OCI-LY3 (cell line): ENCODE data around the gene CCDC127.

Experiments used
- H2AFZ ChIP-seq: fragments of 200-600, 300-600 bp; shearing (Covaris generic); 2 replicates; pipeline ENCODE4 v1.6.0; 2014; ENCODE audit warnings: antibody characterized with exemption, low read depth, low read length
- H3K27ac ChIP-seq: fragments of 200-600, 300-600 bp; sonication (generic); 2 replicates; pipeline ENCODE4 v1.5.1; 2014; ENCODE audit warnings: mild to moderate bottlenecking, low read length, moderate library complexity, mixed read lengths
- H3K27me3 ChIP-seq: fragments of 200-600, 300-600 bp; sonication (generic); 2 replicates; pipeline ENCODE4 v1.6.1; 2014; ENCODE audit warnings: low read depth, low read length, mixed read lengths
- H3K36me3 ChIP-seq: fragments of 200-600, 300-600 bp; sonication (generic); replicated peaks from 2 replicates; pipeline ENCODE3; 2014; ENCODE audit warnings: low read depth, low read length, mixed read lengths
- H3K4me1 ChIP-seq: fragments of 300-600, 200-600 bp; sonication (generic); 2 replicates; pipeline ENCODE4 v1.6.1; 2014; ENCODE audit warnings: low read length, mixed read lengths
- H3K4me2 ChIP-seq: fragments of 200-600, 300-600 bp; sonication (generic); 2 replicates; pipeline ENCODE4 v1.6.1; 2014; ENCODE audit warnings: low read length, mixed read lengths
- H3K4me3 ChIP-seq: fragments of 300-600, 200-600 bp; sonication (generic); 2 replicates; pipeline ENCODE4 v1.5.1; 2014; ENCODE audit warnings: antibody characterized with exemption, mild to moderate bottlenecking, low read length, moderate library complexity
- H3K79me2 ChIP-seq: fragments of 300-600, 200-600 bp; shearing (Covaris generic); 2 replicates; pipeline ENCODE4 v1.6.1; 2014; ENCODE audit warnings: mild to moderate bottlenecking, low read length, mixed read lengths
- H3K9ac ChIP-seq: fragments of 300-600, 200-600 bp; shearing (Covaris generic); 2 replicates; pipeline ENCODE4 v1.6.0; 2014; ENCODE audit warnings: mild to moderate bottlenecking, low read length, moderate library complexity
- H3K9me3 ChIP-seq: fragments of 200-600, 300-600 bp; shearing (Covaris generic); 2 replicates; pipeline ENCODE4 v1.6.1; 2014; ENCODE audit warnings: low read length, mixed read lengths; ENCODE audit not compliant: insufficient read depth
- H4K20me1 ChIP-seq: fragments of 200-600, 300-600 bp; sonication (generic); 2 replicates; pipeline ENCODE4 v1.6.1; 2016; ENCODE audit warnings: low read length, mixed read lengths; ENCODE audit not compliant: insufficient read depth
- EZH2phosphoT487 ChIP-seq: fragments of 200-600 bp; shearing (Covaris generic); IDR thresholded peaks from 2 replicates; pipeline ENCODE4 v1.6.1; 2018; ENCODE audit warnings: antibody characterized with exemption, mixed run types, low read depth
- TF ChIP-seq, protein P1 (sequence below): fragments of 200-600, 300-600 bp; sonication (generic); IDR thresholded peaks from 2 replicates; pipeline ENCODE4 v1.5.1; 2014; ENCODE audit warnings: antibody characterized with exemption, low read length, low read depth

Gene CCDC127

GRCh38 chr5:179401-179800 is 38.6 kb downstream of the CCDC127 start:
- no peaks in the 10 kb centered on the region for H4K20me1 ChIP-seq
- TF ChIP-seq, protein P1, sequence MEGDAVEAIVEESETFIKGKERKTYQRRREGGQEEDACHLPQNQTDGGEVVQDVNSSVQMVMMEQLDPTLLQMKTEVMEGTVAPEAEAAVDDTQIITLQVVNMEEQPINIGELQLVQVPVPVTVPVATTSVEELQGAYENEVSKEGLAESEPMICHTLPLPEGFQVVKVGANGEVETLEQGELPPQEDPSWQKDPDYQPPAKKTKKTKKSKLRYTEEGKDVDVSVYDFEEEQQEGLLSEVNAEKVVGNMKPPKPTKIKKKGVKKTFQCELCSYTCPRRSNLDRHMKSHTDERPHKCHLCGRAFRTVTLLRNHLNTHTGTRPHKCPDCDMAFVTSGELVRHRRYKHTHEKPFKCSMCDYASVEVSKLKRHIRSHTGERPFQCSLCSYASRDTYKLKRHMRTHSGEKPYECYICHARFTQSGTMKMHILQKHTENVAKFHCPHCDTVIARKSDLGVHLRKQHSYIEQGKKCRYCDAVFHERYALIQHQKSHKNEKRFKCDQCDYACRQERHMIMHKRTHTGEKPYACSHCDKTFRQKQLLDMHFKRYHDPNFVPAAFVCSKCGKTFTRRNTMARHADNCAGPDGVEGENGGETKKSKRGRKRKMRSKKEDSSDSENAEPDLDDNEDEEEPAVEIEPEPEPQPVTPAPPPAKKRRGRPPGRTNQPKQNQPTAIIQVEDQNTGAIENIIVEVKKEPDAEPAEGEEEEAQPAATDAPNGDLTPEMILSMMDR: no peak
- TF ChIP-seq EZH2phosphoT487: no peak
- H3K36me3 ChIP-seq: no peaks in the 10 kb centered on the region
- no peaks in the 10 kb centered on the region for H3K4me1 ChIP-seq
- no peak overlapping the region for H3K9ac ChIP-seq
- H3K27me3 ChIP-seq: no peaks in the 10 kb centered on the region
- H2AFZ ChIP-seq: no peak overlapping the region
- H3K4me3 ChIP-seq: no peak overlapping the region
- no peak overlapping the region for H3K4me2 ChIP-seq
- no peak overlapping the region for H3K27ac ChIP-seq
- no peaks in the 10 kb centered on the region for H3K9me3 ChIP-seq
- no peaks in the 10 kb centered on the region for H3K79me2 ChIP-seq

GRCh38 chr5:178110-178509 is 39.8 kb downstream of the CCDC127 start:
- H3K36me3 ChIP-seq: no peaks in the 10 kb centered on the region
- H3K4me3 ChIP-seq: no peak overlapping the region
- no peak overlapping the region for H3K9ac ChIP-seq
- no peaks in the 10 kb centered on the region for H3K9me3 ChIP-seq
- no peak overlapping the region for H3K27ac ChIP-seq
- no peaks in the 10 kb centered on the region for H3K79me2 ChIP-seq
- H2AFZ ChIP-seq: no peak overlapping the region
- TF ChIP-seq EZH2phosphoT487: no peak
- TF ChIP-seq, protein P1: no peak
- no peaks in the 10 kb centered on the region for H4K20me1 ChIP-seq
- H3K4me1 ChIP-seq: no peaks in the 10 kb centered on the region
- no peak overlapping the region for H3K4me2 ChIP-seq
- H3K27me3 ChIP-seq: no peaks in the 10 kb centered on the region

GRCh38 chr5:176296-176823 is 41.6 kb downstream of the CCDC127 start:
- Histone ChIP-seq H3K79me2 (no peaks in the 10 kb centered on the region), H3K4me2 (no peak overlapping the region), H3K4me1 (no peaks in the 10 kb centered on the region), H4K20me1 (no peaks in the 10 kb centered on the region), H2AFZ (no peak overlapping the region), H3K4me3 (no peak overlapping the region), H3K9me3 (no peaks in the 10 kb centered on the region), H3K9ac (no peak overlapping the region), H3K27ac (no peak overlapping the region), H3K27me3 (no peaks in the 10 kb centered on the region), H3K36me3 (no peaks in the 10 kb centered on the region)
- TF ChIP-seq, protein P1: no peak
- no peak for TF ChIP-seq EZH2phosphoT487

DNA sequence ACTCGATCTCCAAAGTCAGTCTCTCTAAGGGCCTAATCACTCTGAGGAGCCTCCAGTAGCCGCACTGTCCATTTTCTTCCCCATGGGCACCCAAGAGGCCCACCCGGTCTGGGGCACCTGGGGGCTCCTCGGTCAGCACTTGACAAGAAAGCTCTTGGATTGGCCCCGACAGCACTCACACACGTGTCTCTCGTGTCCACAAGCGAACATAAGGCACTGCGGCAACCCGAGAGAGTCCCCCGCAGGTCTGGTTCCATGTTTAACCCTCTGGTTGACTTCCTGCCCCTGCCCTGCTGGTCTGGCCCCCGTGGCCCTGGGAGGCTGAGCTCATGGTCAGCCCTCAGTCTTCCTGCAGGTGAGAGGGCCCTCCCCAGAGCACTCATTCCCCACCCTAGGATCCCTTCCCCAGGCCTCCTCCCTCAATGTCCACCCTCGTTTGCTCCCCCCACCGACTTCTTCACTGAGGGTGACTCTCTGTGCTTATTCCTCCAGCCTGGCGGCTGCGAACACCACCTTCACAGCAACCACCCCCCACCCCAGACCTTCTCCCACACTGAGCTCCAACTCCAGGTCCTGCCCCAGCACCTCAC is 43.0 kb downstream of the CCDC127 start:
- no peaks in the 10 kb centered on the region for H3K4me1 ChIP-seq
- no peak overlapping the region for H2AFZ ChIP-seq
- no peaks in the 10 kb centered on the region for H3K27me3 ChIP-seq
- H4K20me1 ChIP-seq: no peaks in the 10 kb centered on the region
- H3K36me3 ChIP-seq: no peaks in the 10 kb centered on the region
- no peak overlapping the region for H3K4me3 ChIP-seq
- H3K9me3 ChIP-seq: no peaks in the 10 kb centered on the region
- H3K9ac ChIP-seq: no peak overlapping the region
- no peak overlapping the region for H3K27ac ChIP-seq
- TF ChIP-seq EZH2phosphoT487: no peak
- TF ChIP-seq, protein P1: no peak
- no peaks in the 10 kb centered on the region for H3K79me2 ChIP-seq
- no peak overlapping the region for H3K4me2 ChIP-seq
